GM06990 (cell line): ENCODE measurements around the gene EXOSC5.

ENCODE experiments used
- DNase-seq: peaks from one replicate; pipeline ENCODE4 v3.0.0-alpha.2; 2011; ENCODE audit not compliant: insufficient read length; ENCODE audit errors: extremely low read depth
- H3K27me3 ChIP-seq: replicated peaks from 2 replicates; pipeline ENCODE4 v1.6.0; 2011; ENCODE audit warnings: low read length; ENCODE audit not compliant: control insufficient read depth, insufficient read depth
- H3K36me3 ChIP-seq: 2 replicates; pipeline ENCODE4 v1.5.1; 2011; ENCODE audit warnings: low read length; ENCODE audit not compliant: control insufficient read depth, insufficient read depth
- H3K4me3 ChIP-seq: replicated peaks from 2 replicates; pipeline ENCODE4 v1.5.1; 2011; ENCODE audit warnings: low read depth, mild to moderate bottlenecking, control low read depth, low read length
- CTCF ChIP-seq: IDR thresholded peaks from 2 replicates; pipeline ENCODE4 v1.5.1; 2011; ENCODE audit warnings: low read length, control low read depth, mild to moderate bottlenecking, inconsistent platforms; ENCODE audit not compliant: insufficient read depth, poor library complexity, severe bottlenecking

The EXOSC5 gene

GRCh38 chr19:41364524-41365391 is 32.4 kb downstream of the EXOSC5 start:
- DNase-seq, result no peak
- Histone ChIP-seq H3K4me3 (peak overlapping the region; percentile 84), H3K27me3 (no peaks in the 10 kb centered on the region), H3K36me3 (no peaks in the 10 kb centered on the region)
- TF ChIP-seq CTCF, result no peak

- peak; percentile 96 for DNase-seq
- Histone ChIP-seq H3K36me3 (no peaks in the 10 kb centered on the region), H3K4me3 (peak within 1 kb of the TSS; percentile 84), H3K27me3 (no peaks in the 10 kb centered on the region)
- TF ChIP-seq CTCF, result no peak
These were observed 33.2 kb downstream of the EXOSC5 start, which contains the start of gene B9D2 for GRCh38 chr19:41363753-41364523. Gene B9D2, minus strand, starts transcription at chr19:41364149. Its CDS starts 630 bp downstream, at chr19:41363519.

GRCh38 chr19:41363371-41363752 is 33.8 kb downstream of the EXOSC5 start:
- peak overlapping the region; percentile 84 for H3K4me3 ChIP-seq
- no peaks in the 10 kb centered on the region for H3K27me3 ChIP-seq
- no peak for DNase-seq
- TF ChIP-seq CTCF, result no peak
- no peaks in the 10 kb centered on the region for H3K36me3 ChIP-seq

- Histone ChIP-seq H3K27me3 (no peaks in the 10 kb centered on the region), H3K36me3 (no peaks in the 10 kb centered on the region), H3K4me3 (no peak overlapping the region)
- no peak for DNase-seq
- no peak for TF ChIP-seq CTCF
These were observed 34.9 kb downstream of the EXOSC5 start for GRCh38 chr19:41362143-41362847.

- no peak for DNase-seq
- no peak overlapping the region for H3K4me3 ChIP-seq
- H3K27me3 ChIP-seq, result no peaks in the 10 kb centered on the region
- no peaks in the 10 kb centered on the region for H3K36me3 ChIP-seq
- no peak for TF ChIP-seq CTCF
These were observed 37.4 kb downstream of the EXOSC5 start for GRCh38 chr19:41359741-41360140.
